Measurements from ENCODE around the gene PHIP.

Gene PHIP

GRCh38 chr6:78952362-78952761 lies 125.7 kb downstream of the PHIP start:
- CTCF ChIA-PET, result interaction anchor here (1.0 kb wide), 1 partner anchor 16 kb away, joined by 3 read pairs; no protein-coding TSS in a partner anchor
- no peak overlapping the region for H3K4me3 ChIP-seq (ENCODE audit: low read depth, low read length)
- POLR2A ChIA-PET, result no interaction called here
- DNase-seq (ENCODE audit: low read depth, low spot score), result no peak
- TF ChIP-seq CTCF (IDR thresholded peaks at IDR 0.05; ENCODE audit: insufficient read depth, low read length, missing control alignments), result no peak

DNA sequence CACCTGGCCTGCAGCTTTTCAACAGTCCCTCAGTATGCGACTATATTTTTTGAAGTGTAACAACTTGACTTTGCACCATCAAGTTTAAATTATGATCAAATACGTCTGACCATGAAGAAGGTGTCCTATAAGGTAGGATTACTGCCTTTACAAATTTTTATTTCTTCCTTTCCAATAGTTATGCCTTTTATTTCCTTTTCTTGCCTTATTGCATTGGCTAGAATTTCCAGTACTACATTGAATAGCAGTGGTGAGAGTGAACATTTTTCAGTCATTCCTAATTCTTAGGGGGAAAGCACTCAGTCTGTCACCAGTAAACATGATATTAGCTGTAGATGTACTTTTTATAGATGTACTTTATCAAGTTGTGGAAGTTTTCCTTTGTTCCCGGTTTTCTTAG lies 129.3 kb downstream of the PHIP start:
- DNase-seq (ENCODE audit: low read depth, low spot score), result no peak
- H3K4me3 ChIP-seq (ENCODE audit: low read depth, low read length), result no peak overlapping the region
- ChIA-PET CTCF (no interaction called here), POLR2A (no interaction called here)
- TF ChIP-seq CTCF (IDR thresholded peaks at IDR 0.05; ENCODE audit: insufficient read depth, low read length, missing control alignments), result no peak

DNA sequence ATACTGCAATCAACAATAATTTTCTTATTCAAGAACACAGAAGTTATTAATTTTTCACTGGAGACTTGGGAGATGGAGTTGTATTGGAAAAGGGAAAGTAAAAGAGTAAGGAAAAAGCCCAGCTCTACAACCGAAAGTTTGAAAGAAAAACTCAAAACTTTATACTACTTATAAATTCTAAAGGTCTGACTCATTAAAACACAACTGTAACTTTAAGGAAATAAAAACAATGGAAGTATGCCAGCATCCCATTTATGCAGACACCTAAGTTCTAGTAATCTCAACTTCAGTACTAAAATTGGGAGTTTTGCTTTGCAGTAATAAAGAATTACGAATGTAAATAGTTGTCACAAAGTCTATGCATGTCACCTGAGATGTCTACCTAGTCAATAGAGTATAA lies 130.1 kb downstream of the PHIP start:
- no peak for TF ChIP-seq CTCF (IDR thresholded peaks at IDR 0.05; ENCODE audit: insufficient read depth, low read length, missing control alignments)
- no peak overlapping the region for H3K4me3 ChIP-seq (ENCODE audit: low read depth, low read length)
- peak; percentile 14 for DNase-seq (ENCODE audit: low read depth, low spot score)
- POLR2A ChIA-PET, result no interaction called here
- CTCF ChIA-PET, result no interaction called here

DNA sequence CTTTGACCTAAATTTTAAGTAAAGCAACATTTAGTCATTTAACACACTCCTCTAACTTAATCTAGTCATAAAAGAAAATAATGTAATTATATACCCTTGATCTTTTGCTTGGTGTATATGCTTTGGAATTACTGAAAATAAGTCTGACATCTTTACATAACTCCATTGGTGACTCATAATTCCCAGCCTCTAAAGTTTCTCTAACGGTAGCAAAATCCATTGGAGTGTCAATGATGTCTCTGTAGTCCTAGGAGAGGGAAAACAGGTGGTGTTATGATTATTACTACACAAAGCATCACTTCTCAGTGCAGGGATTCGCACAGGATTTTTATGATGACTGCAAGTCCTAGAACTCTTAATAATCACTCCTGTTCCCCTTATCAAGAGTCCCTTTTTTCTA lies 130.5 kb downstream of the PHIP start:
- ChIA-PET CTCF (no interaction called here), POLR2A (no interaction called here)
- H3K4me3 ChIP-seq (ENCODE audit: low read depth, low read length), result no peak overlapping the region
- no peak for TF ChIP-seq CTCF (IDR thresholded peaks at IDR 0.05; ENCODE audit: insufficient read depth, low read length, missing control alignments)
- peak; percentile 2 for DNase-seq (ENCODE audit: low read depth, low spot score)

DNA sequence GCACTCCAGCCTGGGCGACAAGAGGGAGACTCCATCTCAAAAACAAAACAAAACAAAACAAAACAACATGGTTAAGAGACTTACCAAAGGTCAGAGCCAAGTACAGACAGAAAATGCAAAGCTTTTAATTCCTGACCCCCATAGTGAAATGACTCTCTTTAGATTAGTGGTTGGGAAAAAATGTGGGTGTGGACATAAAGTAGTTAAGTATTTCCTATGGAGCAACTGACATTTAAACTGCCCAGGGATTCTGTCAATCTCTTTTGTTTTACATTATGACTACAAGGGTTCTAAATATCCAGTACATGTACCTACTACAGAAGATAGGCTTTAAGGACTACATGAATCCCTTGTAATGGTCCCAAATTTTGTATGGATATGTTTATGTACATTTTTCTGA lies 135.6 kb downstream of the PHIP start:
- no peak overlapping the region for H3K4me3 ChIP-seq (ENCODE audit: low read depth, low read length)
- POLR2A ChIA-PET, result interaction anchor here (0.6 kb wide), 1 partner anchor 38 kb away, joined by 3 read pairs; no protein-coding TSS in a partner anchor
- no peak for TF ChIP-seq CTCF (IDR thresholded peaks at IDR 0.05; ENCODE audit: insufficient read depth, low read length, missing control alignments)
- CTCF ChIA-PET, result no interaction called here
- DNase-seq (ENCODE audit: low read depth, low spot score), result peak; percentile 2

GRCh38 chr6:78936515-78936914 lies 141.5 kb downstream of the PHIP start:
- no peak for TF ChIP-seq CTCF (IDR thresholded peaks at IDR 0.05; ENCODE audit: insufficient read depth, low read length, missing control alignments)
- H3K4me3 ChIP-seq (ENCODE audit: low read depth, low read length), result no peak overlapping the region
- no peak for DNase-seq (ENCODE audit: low read depth, low spot score)
- ChIA-PET CTCF (interaction anchor here (1.0 kb wide), 1 partner anchor 15 kb away, joined by 3 read pairs; no protein-coding TSS in a partner anchor), POLR2A (no interaction called here)
